HEK293 (cell line): ENCODE results near the gene NCOR1.
A peak's percentile ranks its signal among the peaks of the same experiment; 100 is the strongest.

Experiments
- CTCF ChIP-seq: fragments of 450-650 bp; formaldehyde crosslinking; IDR thresholded peaks from 2 replicates; pipeline ENCODE4 v1.5.1; 2016; ENCODE audit warnings: missing biosample characterization, missing genetic modification characterization
- PRDM1 ChIP-seq: fragments of 450-650 bp; formaldehyde crosslinking; IDR thresholded peaks from 2 replicates; pipeline ENCODE4; 2016; ENCODE audit warnings: missing biosample characterization, missing genetic modification characterization
- SCRT2 ChIP-seq: fragments of 450-650 bp; formaldehyde crosslinking; IDR thresholded peaks from 2 replicates; pipeline ENCODE4 v1.5.1; 2016; ENCODE audit warnings: missing biosample characterization, missing genetic modification characterization
- ZBTB11 ChIP-seq: fragments of 450-650 bp; formaldehyde crosslinking; conservative IDR thresholded peaks from 2 replicates; pipeline ENCODE4 v1.5.1; 2016; ENCODE audit warnings: low read depth, missing biosample characterization, missing genetic modification characterization
- ZNF112 ChIP-seq: fragments of 450-650 bp; formaldehyde crosslinking; IDR thresholded peaks from 2 replicates; pipeline ENCODE4 v1.5.0; 2017; ENCODE audit warnings: missing biosample characterization, missing genetic modification characterization
- ZNF114 ChIP-seq: fragments of 450-650 bp; formaldehyde crosslinking; IDR thresholded peaks from 2 replicates; pipeline ENCODE4 v1.5.0; 2017; ENCODE audit warnings: missing biosample characterization, missing genetic modification characterization
- ZNF138 ChIP-seq: fragments of 450-650 bp; formaldehyde crosslinking; IDR thresholded peaks from 2 replicates; pipeline ENCODE4 v1.5.1; 2016; ENCODE audit warnings: missing biosample characterization, missing genetic modification characterization, borderline replicate concordance
- ZNF398 ChIP-seq: fragments of 450-650 bp; formaldehyde crosslinking; IDR thresholded peaks from 2 replicates; pipeline ENCODE4 v1.5.1; 2017; ENCODE audit warnings: missing biosample characterization, missing genetic modification characterization
- ZNF561 ChIP-seq: fragments of 450-650 bp; IDR thresholded peaks from 2 replicates; pipeline ENCODE4 v1.5.1; 2018; ENCODE audit warnings: missing biosample characterization, missing genetic modification characterization, borderline replicate concordance
- ZNF654 ChIP-seq: fragments of 450-650 bp; formaldehyde crosslinking; IDR thresholded peaks from 2 replicates; pipeline ENCODE4 v1.5.1; 2016; ENCODE audit warnings: low read depth, missing biosample characterization, missing genetic modification characterization
- ZNF76 ChIP-seq: fragments of 450-650 bp; formaldehyde crosslinking; IDR thresholded peaks from 2 replicates; pipeline ENCODE4; 2016; ENCODE audit warnings: low read depth, missing biosample characterization, missing genetic modification characterization, borderline replicate concordance

- TF ChIP-seq CTCF (tag by site-specific recombination) (no peak), ZNF654 (tag by site-specific recombination) (no peak), ZNF114 (tag by site-specific recombination) (no peak), ZBTB11 (no peak), ZNF561 (tag by site-specific recombination) (no peak), SCRT2 (tag by site-specific recombination) (no peak), ZNF112 (tag by site-specific recombination) (no peak), ZNF76 (tag by site-specific recombination) (no peak), ZNF398 (no peak), PRDM1 (peak; percentile 46; the same call in 1 of the 2 replicates), ZNF138 (no peak)
Measured at GRCh38 chr17:16171613-16172012, 43.7 kb downstream of the NCOR1 start.
